ENCODE measurements around the gene INPP4B. TPM values are rescaled to one million over a fixed set of nuclear protein-coding genes. Genes with fewer than 3 reads are reported as not detected.

The INPP4B gene
- total and polyA plus RNA-seq, 2 of the 4 experiments (the other 2 are of a cell fraction): 1.8 to 14.0 TPM

- no peak overlapping the region for H4K5ac ChIP-seq (ENCODE audit: low read depth, low read length)
- H4K20me1 ChIP-seq (ENCODE audit: insufficient read depth, low read length): no peaks in the 10 kb centered on the region
- no peak overlapping the region for H3K9ac ChIP-seq (ENCODE audit: low read depth, low read length)
- intact Hi-C loops (cut with micrococcal nuclease) (no loop called here), dilution Hi-C loops (cut with HindIII; ENCODE audit: low sequenced_read_pairs, unreplicated experiment) (no loop called here), in situ Hi-C loops (cut with MboI; ENCODE audit: low sequenced_read_pairs) (no loop called here)
- no peak overlapping the region for H4K8ac ChIP-seq (ENCODE audit: low read depth in 2 of 2, low read length in 2 of 2)
- no peak overlapping the region for H3K27ac ChIP-seq (ENCODE audit: insufficient read depth, low read length)
- TF ChIP-seq CEBPB (IDR thresholded peaks at IDR 0.05; ENCODE audit: low read depth, low read length) (no peak), MXI1 (IDR thresholded peaks at IDR 0.05; ENCODE audit: borderline replicate concordance, low read depth, low read length) (no peak)
- TF ChIP-seq, protein P1, sequence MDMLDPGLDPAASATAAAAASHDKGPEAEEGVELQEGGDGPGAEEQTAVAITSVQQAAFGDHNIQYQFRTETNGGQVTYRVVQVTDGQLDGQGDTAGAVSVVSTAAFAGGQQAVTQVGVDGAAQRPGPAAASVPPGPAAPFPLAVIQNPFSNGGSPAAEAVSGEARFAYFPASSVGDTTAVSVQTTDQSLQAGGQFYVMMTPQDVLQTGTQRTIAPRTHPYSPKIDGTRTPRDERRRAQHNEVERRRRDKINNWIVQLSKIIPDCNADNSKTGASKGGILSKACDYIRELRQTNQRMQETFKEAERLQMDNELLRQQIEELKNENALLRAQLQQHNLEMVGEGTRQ (IDR thresholded peaks at IDR 0.05; ENCODE audit: low read depth, low read length): no peak
- TF ChIP-seq, protein P2, sequence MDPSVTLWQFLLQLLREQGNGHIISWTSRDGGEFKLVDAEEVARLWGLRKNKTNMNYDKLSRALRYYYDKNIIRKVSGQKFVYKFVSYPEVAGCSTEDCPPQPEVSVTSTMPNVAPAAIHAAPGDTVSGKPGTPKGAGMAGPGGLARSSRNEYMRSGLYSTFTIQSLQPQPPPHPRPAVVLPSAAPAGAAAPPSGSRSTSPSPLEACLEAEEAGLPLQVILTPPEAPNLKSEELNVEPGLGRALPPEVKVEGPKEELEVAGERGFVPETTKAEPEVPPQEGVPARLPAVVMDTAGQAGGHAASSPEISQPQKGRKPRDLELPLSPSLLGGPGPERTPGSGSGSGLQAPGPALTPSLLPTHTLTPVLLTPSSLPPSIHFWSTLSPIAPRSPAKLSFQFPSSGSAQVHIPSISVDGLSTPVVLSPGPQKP (IDR thresholded peaks at IDR 0.05; ENCODE audit: borderline replicate concordance, low read depth, low read length): no peak
- TF ChIP-seq, protein P3, sequence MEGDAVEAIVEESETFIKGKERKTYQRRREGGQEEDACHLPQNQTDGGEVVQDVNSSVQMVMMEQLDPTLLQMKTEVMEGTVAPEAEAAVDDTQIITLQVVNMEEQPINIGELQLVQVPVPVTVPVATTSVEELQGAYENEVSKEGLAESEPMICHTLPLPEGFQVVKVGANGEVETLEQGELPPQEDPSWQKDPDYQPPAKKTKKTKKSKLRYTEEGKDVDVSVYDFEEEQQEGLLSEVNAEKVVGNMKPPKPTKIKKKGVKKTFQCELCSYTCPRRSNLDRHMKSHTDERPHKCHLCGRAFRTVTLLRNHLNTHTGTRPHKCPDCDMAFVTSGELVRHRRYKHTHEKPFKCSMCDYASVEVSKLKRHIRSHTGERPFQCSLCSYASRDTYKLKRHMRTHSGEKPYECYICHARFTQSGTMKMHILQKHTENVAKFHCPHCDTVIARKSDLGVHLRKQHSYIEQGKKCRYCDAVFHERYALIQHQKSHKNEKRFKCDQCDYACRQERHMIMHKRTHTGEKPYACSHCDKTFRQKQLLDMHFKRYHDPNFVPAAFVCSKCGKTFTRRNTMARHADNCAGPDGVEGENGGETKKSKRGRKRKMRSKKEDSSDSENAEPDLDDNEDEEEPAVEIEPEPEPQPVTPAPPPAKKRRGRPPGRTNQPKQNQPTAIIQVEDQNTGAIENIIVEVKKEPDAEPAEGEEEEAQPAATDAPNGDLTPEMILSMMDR (conservative IDR thresholded peaks at IDR 0.05; ENCODE audit: low read depth, low read length): 0 out of 2 replicates have a peak, but pooled peaks have one; percentile 11
- no peaks in the 10 kb centered on the region for H3K36me3 ChIP-seq (ENCODE audit: control insufficient read depth, insufficient read depth, low read length)
- ATAC-seq (ENCODE audit: low read depth): no peak
- H3K18ac ChIP-seq (ENCODE audit: low read depth, low read length): no peak overlapping the region
- no peak overlapping the region for H2BK120ac ChIP-seq (ENCODE audit: low read depth, low read length)
- no peaks in the 10 kb centered on the region for H3K79me1 ChIP-seq (ENCODE audit: low read depth in 1 of 2, low read length in 2 of 2)
- H4K91ac ChIP-seq (ENCODE audit: insufficient read depth, low read depth, low read length): no peak overlapping the region
- H3K9me3 ChIP-seq (ENCODE audit: control insufficient read depth, insufficient read depth, low read length): no peaks in the 10 kb centered on the region
- ChIA-PET CTCF (interaction anchor here (1.1 kb wide), 1 partner anchor 17 kb away, joined by 3 read pairs; no protein-coding TSS in a partner anchor), POLR2A (ENCODE audit: unreplicated experiment) (no interaction called here)
- H2BK5ac ChIP-seq (ENCODE audit: low read depth, low read length, poor library complexity, severe bottlenecking): no peak overlapping the region
- H3K27me3 ChIP-seq (ENCODE audit: control insufficient read depth, insufficient read depth, low read length): peaks cover 10% of the 10 kb centered on the region
- H3K4me1 ChIP-seq (ENCODE audit: control insufficient read depth, insufficient read depth, low read length): peaks cover 7% of the 10 kb centered on the region
- no peak overlapping the region for H2BK15ac ChIP-seq (ENCODE audit: low read depth, low read length)
- H3K4ac ChIP-seq (ENCODE audit: low read depth, low read length): no peak overlapping the region
- no peak overlapping the region for H3K4me2 ChIP-seq (ENCODE audit: low read depth, low read length)
- no peaks in the 10 kb centered on the region for H3K9me1 ChIP-seq (ENCODE audit: insufficient read depth, low read length)
- H2AK5ac ChIP-seq (ENCODE audit: low read depth, low read length): no peak overlapping the region
- no peak overlapping the region for H2AK9ac ChIP-seq (replicated peaks; ENCODE audit: low read depth, low read length, poor library complexity)
- no TSS peak for BruUV-seq (replicated peaks)
- DNase-seq: no peak
- H3K23ac ChIP-seq (ENCODE audit: low read depth, low read length): no peak overlapping the region
- WGBS, 2 experiments (ENCODE audit: extremely low coverage in 2 of 2, insufficient read length in 1 of 2): 71% methylated on average over 1 of the region's 4 CpGs; no CpG with 5 or more reads in 1 of the 2 experiments
- H2AFZ ChIP-seq (replicated peaks; ENCODE audit: low read length, poor library complexity): no peak overlapping the region
- H3K14ac ChIP-seq (replicated peaks; ENCODE audit: low read depth, low read length): no peak overlapping the region
- H3K4me3 ChIP-seq (ENCODE audit: insufficient read depth, low read depth, low read length): no peak overlapping the region
- no peak overlapping the region for H2BK20ac ChIP-seq (ENCODE audit: low read depth, low read length)
- no peak overlapping the region for H3K56ac ChIP-seq (ENCODE audit: extremely low read depth, insufficient read depth, low read length)
Observed at GRCh38 chr4:142850478-142850877, 4.4 kb upstream of the INPP4B start.
